Inflammatory macrophage treated with lipopolysaccharide for 4 hours (primary cell): ENCODE data around the gene C11orf42.
"Not testable (repeated sequence)": the region's sequence is repeated elsewhere in the genome, so short reads cannot be mapped to it uniquely, and the experiment has no call there.

Experiments
- DNase-seq: peaks from one replicate; pipeline ENCODE4 v3.0.0-alpha.2; 2020

The C11orf42 gene

DNA sequence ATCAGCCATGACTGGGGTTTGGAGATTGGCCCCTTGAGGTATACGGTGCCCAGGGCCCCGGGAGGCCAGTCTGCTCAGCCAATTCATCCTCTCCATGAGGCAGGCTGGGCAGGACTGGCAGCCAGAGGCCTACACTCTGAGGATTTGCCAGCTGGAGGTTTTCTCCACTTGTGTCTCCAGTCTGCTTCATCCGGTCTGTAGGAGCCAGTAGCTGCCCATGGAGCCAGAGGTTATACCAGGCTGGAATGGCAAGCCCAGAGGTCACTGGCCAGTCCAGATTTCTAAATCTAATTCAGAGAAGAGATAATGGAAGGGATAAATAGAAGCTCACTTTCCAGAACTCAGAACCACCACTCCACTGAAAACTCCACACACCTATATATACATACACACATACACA is 19.1 kb downstream of the C11orf42 start:
- no peak for DNase-seq

GRCh38 chr11:6225024-6225423 is 19.7 kb downstream of the C11orf42 start:
- DNase-seq = no peak

DNA sequence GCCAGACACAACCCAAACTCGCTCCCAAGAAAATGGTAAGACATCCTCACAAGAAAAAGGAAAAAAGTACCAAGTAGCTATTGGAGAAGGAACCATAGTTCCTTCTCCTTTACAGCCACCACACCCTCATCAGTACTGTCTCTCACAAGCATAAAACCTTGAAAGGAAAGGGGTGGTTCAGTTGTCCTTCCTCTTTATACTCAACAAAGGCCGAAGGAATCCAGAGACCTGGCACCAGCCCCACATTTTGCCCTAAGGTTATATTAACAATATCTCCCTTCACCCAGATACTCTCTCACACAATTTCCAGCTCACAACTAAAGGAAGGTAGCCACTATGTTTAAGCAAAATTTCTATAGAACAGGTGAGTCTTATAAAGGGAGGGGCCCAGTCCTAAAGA is 20.5 kb downstream of the C11orf42 start:
- DNase-seq = peak; percentile 41

DNA sequence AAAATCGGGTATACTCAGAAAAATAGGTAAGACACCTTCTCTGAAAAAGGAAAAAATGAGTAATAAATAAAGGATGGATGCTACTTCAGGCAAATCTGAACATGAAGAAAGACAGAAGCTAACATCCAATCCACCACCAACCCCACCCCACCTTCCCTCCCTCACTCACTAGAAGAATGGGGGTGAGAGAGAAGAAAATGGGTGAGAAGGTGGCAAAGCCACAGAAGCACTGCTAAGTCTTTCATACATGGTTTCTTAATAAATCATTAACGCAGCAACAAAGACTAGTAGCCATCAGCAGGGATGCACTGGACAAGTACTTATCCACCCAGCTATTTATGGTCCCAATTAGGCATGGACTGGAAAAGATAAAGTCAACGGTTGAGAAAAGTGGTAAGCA is 23.2 kb downstream of the C11orf42 start:
- no peak for DNase-seq

- DNase-seq = no peak
Measured at GRCh38 chr11:6229911-6230310, 24.6 kb downstream of the C11orf42 start.

GRCh38 chr11:6232899-6233298 is 27.5 kb downstream of the C11orf42 start:
- no peak for DNase-seq

GRCh38 chr11:6233984-6234386 is 28.6 kb downstream of the C11orf42 start:
- no peak for DNase-seq

DNA sequence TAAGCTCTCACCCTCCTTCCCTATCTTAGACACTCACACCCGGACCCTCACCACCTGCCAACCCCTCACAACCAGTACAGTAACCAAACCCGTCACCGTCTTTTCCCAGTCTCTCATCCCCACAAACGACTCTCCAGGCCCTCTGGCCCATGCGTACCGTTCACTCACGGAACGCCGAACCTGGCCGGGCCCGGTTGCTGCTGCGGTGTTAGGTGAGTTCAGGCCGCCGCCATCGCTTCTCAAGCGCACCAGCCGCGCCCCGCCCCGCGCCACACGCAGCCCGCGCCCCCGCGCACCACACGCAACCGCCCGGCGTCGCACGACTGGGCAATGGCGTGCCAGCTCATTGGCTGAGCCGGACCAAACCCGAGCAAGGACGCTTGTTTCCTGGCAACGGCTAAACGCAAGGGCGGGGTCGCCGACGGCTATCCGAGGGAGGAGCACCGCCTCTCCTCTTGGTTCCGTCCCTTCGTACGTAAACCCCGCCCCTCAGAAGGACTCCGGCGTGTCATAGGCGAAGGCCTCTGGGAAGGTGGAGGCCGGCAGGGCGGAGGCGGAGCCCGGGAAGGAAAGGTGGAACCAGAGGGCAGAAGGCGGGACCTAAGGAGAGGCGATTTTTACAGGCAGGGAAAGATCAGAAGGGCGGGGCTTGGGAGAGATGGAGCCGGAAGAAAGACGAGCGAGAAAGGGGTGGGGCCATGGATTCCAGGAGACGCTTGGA is 29.2 kb downstream of the C11orf42 start, which contains the start of gene FHIP1B:
FHIP1B (minus strand) TSS at position 250 of the 721 bp plus-strand sequence. CDS start 10,120 bp downstream, outside the sequence.
- peak; percentile 100 for DNase-seq

- peak; percentile 86 for DNase-seq
Measured at GRCh38 chr11:6237266-6237665, 31.9 kb downstream of the C11orf42 start.

DNA sequence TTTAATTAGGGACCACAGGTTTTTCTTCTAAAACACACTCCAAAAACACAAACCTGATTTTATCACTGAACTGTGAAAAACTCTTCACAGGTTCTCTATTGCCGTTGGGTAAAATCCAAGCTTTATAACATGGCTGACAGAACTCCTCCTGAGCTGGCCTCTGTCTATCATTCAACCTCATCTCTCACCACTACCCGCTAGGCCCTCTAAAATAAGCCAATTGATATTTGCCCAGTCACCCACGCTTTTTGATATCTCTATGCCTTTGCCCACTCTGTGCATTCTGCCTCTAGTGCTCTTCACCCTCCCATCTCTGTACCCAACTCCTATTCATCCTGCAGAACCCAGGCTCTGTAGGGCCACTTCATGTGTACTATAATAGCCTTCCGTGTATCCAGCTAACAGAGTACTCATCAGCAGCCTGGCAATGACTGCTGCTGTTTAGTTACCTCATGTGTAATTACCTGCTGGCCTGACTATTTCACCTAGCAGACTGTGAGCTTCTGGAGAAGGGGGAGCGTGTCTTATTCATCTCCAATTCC is 32.5 kb downstream of the C11orf42 start:
- no peak for DNase-seq

- DNase-seq = no peak
Measured at GRCh38 chr11:6238902-6239301, 33.5 kb downstream of the C11orf42 start, which contains the start of gene CNGA4. TSS of gene CNGA4 (plus strand) at chr11:6239089. CDS start at chr11:6239207, 118 bp downstream.

DNA sequence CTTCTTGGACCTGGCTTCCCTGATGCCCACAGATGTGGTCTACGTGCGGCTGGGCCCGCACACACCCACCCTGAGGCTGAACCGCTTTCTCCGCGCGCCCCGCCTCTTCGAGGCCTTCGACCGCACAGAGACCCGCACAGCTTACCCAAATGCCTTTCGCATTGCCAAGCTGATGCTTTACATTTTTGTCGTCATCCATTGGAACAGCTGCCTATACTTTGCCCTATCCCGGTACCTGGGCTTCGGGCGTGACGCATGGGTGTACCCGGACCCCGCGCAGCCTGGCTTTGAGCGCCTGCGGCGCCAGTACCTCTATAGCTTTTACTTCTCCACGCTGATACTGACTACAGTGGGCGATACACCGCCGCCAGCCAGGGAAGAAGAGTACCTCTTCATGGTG is 34.8 kb downstream of the C11orf42 start:
- DNase-seq = no peak

DNA sequence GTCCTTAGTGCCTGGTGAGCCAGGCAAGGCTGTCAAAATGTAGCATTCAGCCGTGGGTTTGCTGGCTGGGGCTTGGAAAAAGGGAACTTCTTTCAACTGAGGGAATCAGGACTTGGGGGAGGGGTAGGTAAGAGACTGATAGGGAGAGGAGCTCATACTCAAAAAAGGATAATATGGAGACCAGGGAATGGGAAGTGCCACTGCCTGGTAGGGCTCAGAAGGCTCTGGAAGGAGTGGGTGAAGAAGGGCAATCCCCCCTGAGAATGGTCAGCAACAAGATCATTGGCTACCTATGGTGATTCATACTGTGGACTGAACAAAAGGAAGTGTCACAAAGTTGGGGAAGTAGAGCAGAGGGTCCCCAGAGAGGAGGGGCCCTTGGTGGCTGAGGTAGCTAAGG is 35.4 kb downstream of the C11orf42 start:
- peak; percentile 29 for DNase-seq

DNA sequence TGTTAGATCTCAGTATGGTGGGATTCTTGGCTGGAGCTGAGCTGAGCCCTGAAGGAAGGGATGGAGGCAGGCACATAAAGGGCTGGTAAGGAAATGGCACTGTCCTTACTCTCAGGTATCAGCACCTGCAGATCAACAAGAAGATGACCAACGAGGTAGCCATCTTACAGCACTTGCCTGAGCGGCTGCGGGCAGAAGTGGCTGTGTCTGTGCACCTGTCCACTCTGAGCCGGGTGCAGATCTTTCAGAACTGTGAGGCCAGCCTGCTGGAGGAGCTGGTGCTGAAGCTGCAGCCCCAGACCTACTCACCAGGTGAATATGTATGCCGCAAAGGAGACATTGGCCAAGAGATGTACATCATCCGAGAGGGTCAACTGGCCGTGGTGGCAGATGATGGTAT is 36.0 kb downstream of the C11orf42 start:
- no peak for DNase-seq

- DNase-seq = no peak
Measured at GRCh38 chr11:6245536-6245935, 40.2 kb downstream of the C11orf42 start.

GRCh38 chr11:6248248-6248647 is 42.9 kb downstream of the C11orf42 start:
- DNase-seq = peak; percentile 24

DNA sequence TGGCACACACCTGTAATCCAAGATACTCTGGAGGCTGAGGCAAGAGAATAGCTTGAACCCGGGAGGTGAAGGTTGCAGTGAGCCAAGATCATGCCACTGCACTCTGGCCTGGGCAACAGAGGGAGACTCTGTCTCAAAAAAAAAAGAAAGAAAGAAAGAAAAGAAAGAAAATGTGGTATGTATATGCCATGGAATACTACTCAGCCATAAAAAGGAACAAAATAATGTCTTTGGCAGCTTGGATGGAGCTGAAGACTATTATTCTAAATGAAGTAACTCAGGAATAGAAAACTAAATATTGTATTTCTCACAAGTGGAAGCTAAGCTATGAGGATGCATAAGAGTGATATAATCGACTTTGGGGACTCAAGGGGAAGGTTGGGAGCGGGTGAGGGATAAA is 43.5 kb downstream of the C11orf42 start:
- DNase-seq = not testable (repeated sequence)

- no peak for DNase-seq
Measured at GRCh38 chr11:6249770-6250555, 44.6 kb downstream of the C11orf42 start.

DNA sequence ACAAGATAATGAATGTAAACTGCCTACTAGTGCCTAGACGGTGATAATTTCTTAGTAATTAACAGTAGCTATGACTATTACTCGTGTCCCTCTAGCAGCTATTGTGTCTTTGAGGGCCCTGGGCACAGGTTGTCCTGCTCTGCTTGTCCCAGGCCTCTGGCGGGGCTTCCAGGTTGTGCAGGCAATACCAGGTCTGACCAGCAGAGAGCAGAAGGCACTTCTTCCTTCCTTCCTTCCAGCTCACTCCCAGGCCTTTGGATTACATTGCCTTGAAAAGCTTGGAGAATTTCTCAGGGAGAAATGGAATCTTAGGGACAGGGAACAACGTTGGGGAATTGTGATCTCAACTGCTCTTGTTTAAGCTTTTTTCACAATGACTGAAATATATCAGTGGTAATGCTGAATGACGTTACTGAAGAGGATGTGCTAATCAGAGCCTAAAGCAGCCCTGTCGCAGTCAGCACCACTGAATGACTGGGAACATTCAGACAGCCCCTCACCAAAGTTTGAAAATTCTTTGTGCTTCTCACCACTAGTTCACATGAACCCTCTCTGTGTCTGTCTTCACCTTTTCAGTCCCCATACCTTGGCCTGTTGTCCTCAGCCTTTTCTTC is 45.9 kb downstream of the C11orf42 start:
- DNase-seq = peak; percentile 48

DNA sequence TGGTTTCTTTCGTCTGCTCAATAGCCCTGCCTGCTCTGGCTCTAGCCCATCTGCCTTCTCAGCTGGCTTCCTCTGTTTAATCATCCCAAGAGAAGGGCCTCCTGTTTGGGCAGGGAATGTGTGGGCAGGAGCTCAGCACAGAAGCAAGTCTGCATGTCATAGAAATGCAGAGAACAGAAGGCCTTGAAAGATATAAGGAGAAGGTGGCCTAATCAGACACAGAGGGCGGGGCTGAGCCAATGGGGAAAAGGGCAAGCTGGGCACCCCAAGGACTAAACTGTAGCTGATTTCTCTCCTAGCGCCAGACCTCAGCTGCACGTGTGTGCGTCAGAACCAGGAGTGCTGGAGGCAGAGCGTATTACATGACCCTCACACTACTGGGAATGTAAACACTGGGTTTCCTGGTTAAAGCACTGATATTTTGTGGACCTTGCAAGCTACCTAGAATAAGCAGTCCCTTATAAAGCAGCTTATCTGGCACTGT is 46.7 kb downstream of the C11orf42 start:
- no peak for DNase-seq

GRCh38 chr11:6253197-6253596 is 47.8 kb downstream of the C11orf42 start:
- DNase-seq = no peak

GRCh38 chr11:6258141-6258540 is 52.8 kb downstream of the C11orf42 start:
- DNase-seq = no peak

- DNase-seq = peak; percentile 19
Measured at GRCh38 chr11:6258571-6259081, 53.3 kb downstream of the C11orf42 start.
